HEK293T (cell line): Measurements from ENCODE around the gene AGPS.

Experiments
- ELF4 ChIP-seq: fragments of 450-650 bp; IDR thresholded peaks from 2 replicates; pipeline ENCODE4 v1.6.1; 2017; ENCODE audit warnings: antibody characterized with exemption
- FOXM1 ChIP-seq: fragments of 450-650 bp; IDR thresholded peaks from 2 replicates; pipeline ENCODE4 v1.6.1; 2017; ENCODE audit warnings: mild to moderate bottlenecking, borderline replicate concordance
- HDGF ChIP-seq: fragments of 450-650 bp; IDR thresholded peaks from 2 replicates; pipeline ENCODE4 v1.6.1; 2017; ENCODE audit warnings: antibody characterized with exemption, borderline replicate concordance
- NFRKB ChIP-seq: fragments of 450-650 bp; IDR thresholded peaks from 2 replicates; pipeline ENCODE4 v1.6.1; 2016; ENCODE audit warnings: mild to moderate bottlenecking, moderate library complexity
- SP1 ChIP-seq: fragments of 450-650 bp; IDR thresholded peaks from 2 replicates; pipeline ENCODE4 v1.6.1; 2017

GRCh38 chr2:177467646-177468045 is 75.1 kb downstream of the AGPS start:
- TF ChIP-seq ELF4 (no peak), SP1 (no peak), NFRKB (no peak), HDGF (no peak), FOXM1 (no peak)
